Stimulated activated naive CD8-positive, alpha-beta T cell treated with anti-CD3 and anti-CD28 coated beads, Interleukin-15, amount 100 ng/mL, for 72 hours (primary cell): ENCODE results near the gene UGCG.
"Not testable (repeated sequence)": the region's sequence is repeated elsewhere in the genome, so short reads cannot be mapped to it uniquely, and the experiment has no call there.

Experiments
- ATAC-seq: fragments of 150-1000 bp; cut with Tn5 transposase; 2 replicates; pipeline ENCODE4 v1.10.0; 2021; ENCODE audit warnings: mild to moderate bottlenecking, moderate library complexity
- DNase-seq, 2 donors: peaks; one replicate each; pipeline ENCODE4 v3.0.0; 2021 to 2022
- H3K27ac Mint-ChIP-seq, 2 donors: one replicate each; pipeline ENCODE4 v1.8.0; 2022; ENCODE audit warnings: mild to moderate bottlenecking in 2 of 2, mixed read lengths in 2 of 2, moderate library complexity in 2 of 2
- H3K27me3 Mint-ChIP-seq: one replicate; pipeline ENCODE4 v1.8.0; 2022; ENCODE audit warnings: mixed read lengths
- H3K4me1 Mint-ChIP-seq: one replicate; pipeline ENCODE4 v1.8.0; 2022; ENCODE audit warnings: mild to moderate bottlenecking, mixed read lengths
- H3K4me3 Mint-ChIP-seq, 2 donors: one replicate each; pipeline ENCODE4 v1.8.0; 2022; ENCODE audit warnings: mild to moderate bottlenecking in 2 of 2, mixed read lengths in 2 of 2, moderate library complexity in 1 of 2
- H3K9me3 Mint-ChIP-seq, 2 donors: one replicate each; pipeline ENCODE4 v1.8.0; 2022; ENCODE audit warnings: mixed read lengths in 2 of 2

The UGCG gene

GRCh38 chr9:111902391-111903139 lies 6.0 kb downstream of the UGCG start:
- peaks cover 0 to 6% of the 10 kb centered on the region in 2 donors for H3K9me3 Mint-ChIP-seq
- H3K4me3 Mint-ChIP-seq, result no peak overlapping the region
- H3K27ac Mint-ChIP-seq, result no peak overlapping the region
- H3K27me3 Mint-ChIP-seq, result no peaks in the 10 kb centered on the region
- DNase-seq (no peak), ATAC-seq (no peak)
- H3K4me1 Mint-ChIP-seq, result peaks cover 57% of the 10 kb centered on the region

- not testable (repeated sequence) for H3K9me3 Mint-ChIP-seq, ATAC-seq, H3K4me3 Mint-ChIP-seq, DNase-seq, H3K27me3 Mint-ChIP-seq
- Mint-ChIP-seq H3K4me1 (peaks cover 67% of the 10 kb centered on the region), H3K27ac (peak overlapping the region in 1 of 2 donors; percentile 45)
Measured at GRCh38 chr9:111903535-111903934, 6.9 kb downstream of the UGCG start.

- H3K4me1 Mint-ChIP-seq, result peaks cover 72% of the 10 kb centered on the region
- peak overlapping the region in 1 of 2 donors; percentile 45 for H3K27ac Mint-ChIP-seq
- no peak overlapping the region for H3K4me3 Mint-ChIP-seq
- DNase-seq (no peak), ATAC-seq (no peak)
- peaks cover 0 to 6% of the 10 kb centered on the region in 2 donors for H3K9me3 Mint-ChIP-seq
- no peaks in the 10 kb centered on the region for H3K27me3 Mint-ChIP-seq
Measured at GRCh38 chr9:111904026-111904425, 7.4 kb downstream of the UGCG start.

GRCh38 chr9:111904891-111905291 lies 8.3 kb downstream of the UGCG start:
- no peak overlapping the region for H3K27ac Mint-ChIP-seq
- H3K9me3 Mint-ChIP-seq, result peaks cover 0 to 6% of the 10 kb centered on the region in 2 donors
- no peak overlapping the region for H3K4me3 Mint-ChIP-seq
- H3K27me3 Mint-ChIP-seq, result no peaks in the 10 kb centered on the region
- H3K4me1 Mint-ChIP-seq, result peaks cover 72% of the 10 kb centered on the region
- ATAC-seq (no peak), DNase-seq (no peak)

- ATAC-seq, result no peak
- no peak overlapping the region for H3K4me3 Mint-ChIP-seq
- H3K4me1 Mint-ChIP-seq, result peaks cover 88% of the 10 kb centered on the region
- H3K27ac Mint-ChIP-seq, result no peak overlapping the region
- H3K9me3 Mint-ChIP-seq, result peaks cover 0 to 6% of the 10 kb centered on the region in 2 donors
- no peak for DNase-seq
- H3K27me3 Mint-ChIP-seq, result no peaks in the 10 kb centered on the region
Measured at GRCh38 chr9:111907147-111907546, 10.5 kb downstream of the UGCG start.

GRCh38 chr9:111909444-111909843 lies 12.8 kb downstream of the UGCG start:
- Mint-ChIP-seq H3K27ac (peak overlapping the region in 1 of 2 donors; percentile 77), H3K4me3 (peak overlapping the region; percentile 33 to 55), H3K9me3 (peaks cover 0 to 6% of the 10 kb centered on the region in 2 donors), H3K4me1 (peaks cover 95% of the 10 kb centered on the region), H3K27me3 (no peaks in the 10 kb centered on the region)
- no peak for DNase-seq
- ATAC-seq, result no peak

GRCh38 chr9:111910428-111910827 lies 13.8 kb downstream of the UGCG start:
- peak in 1 of 2 donors; percentile 52 for DNase-seq
- peak overlapping the region; percentile 3 to 5 for H3K27ac Mint-ChIP-seq
- H3K9me3 Mint-ChIP-seq, result peaks cover 0 to 6% of the 10 kb centered on the region in 2 donors
- peak; percentile 74 for ATAC-seq
- H3K4me3 Mint-ChIP-seq, result peak overlapping the region; percentile 30 to 71
- no peaks in the 10 kb centered on the region for H3K27me3 Mint-ChIP-seq
- peaks cover 97% of the 10 kb centered on the region for H3K4me1 Mint-ChIP-seq

- Mint-ChIP-seq H3K27ac (no peak overlapping the region), H3K9me3 (no peaks in the 10 kb centered on the region), H3K27me3 (no peaks in the 10 kb centered on the region), H3K4me1 (peaks cover 94% of the 10 kb centered on the region), H3K4me3 (peak overlapping the region in 1 of 2 donors; percentile 19)
- DNase-seq (no peak), ATAC-seq (no peak)
Measured at GRCh38 chr9:111913159-111913558, 16.5 kb downstream of the UGCG start.

- H3K27me3 Mint-ChIP-seq, result no peaks in the 10 kb centered on the region
- H3K27ac Mint-ChIP-seq, result peak overlapping the region; percentile 55 to 96
- DNase-seq, result no peak
- peak; percentile 70 for ATAC-seq
- H3K4me1 Mint-ChIP-seq, result peaks cover 84% of the 10 kb centered on the region
- no peaks in the 10 kb centered on the region for H3K9me3 Mint-ChIP-seq
- peak overlapping the region; percentile 70 for H3K4me3 Mint-ChIP-seq
Measured at GRCh38 chr9:111914749-111915424, 18.3 kb downstream of the UGCG start.

GRCh38 chr9:111915425-111915758 lies 18.8 kb downstream of the UGCG start:
- H3K9me3 Mint-ChIP-seq, result no peaks in the 10 kb centered on the region
- H3K4me1 Mint-ChIP-seq, result peaks cover 79% of the 10 kb centered on the region
- peak overlapping the region; percentile 45 to 70 for H3K4me3 Mint-ChIP-seq
- H3K27me3 Mint-ChIP-seq, result no peaks in the 10 kb centered on the region
- ATAC-seq, result peak; percentile 31
- DNase-seq, result no peak
- H3K27ac Mint-ChIP-seq, result peak overlapping the region; percentile 55 to 94

GRCh38 chr9:111916234-111916645 lies 19.6 kb downstream of the UGCG start:
- peaks cover 70% of the 10 kb centered on the region for H3K4me1 Mint-ChIP-seq
- peak; percentile 91 for ATAC-seq
- no peaks in the 10 kb centered on the region for H3K9me3 Mint-ChIP-seq
- H3K27ac Mint-ChIP-seq, result peak overlapping the region; percentile 4 to 27
- peak in 1 of 2 donors; percentile 23 for DNase-seq
- H3K4me3 Mint-ChIP-seq, result peak overlapping the region; percentile 20 to 23
- no peaks in the 10 kb centered on the region for H3K27me3 Mint-ChIP-seq

GRCh38 chr9:111917201-111917600 lies 20.6 kb downstream of the UGCG start:
- H3K27me3 Mint-ChIP-seq, result no peaks in the 10 kb centered on the region
- no peak for ATAC-seq
- H3K4me1 Mint-ChIP-seq, result peaks cover 61% of the 10 kb centered on the region
- H3K4me3 Mint-ChIP-seq, result no peak overlapping the region
- no peaks in the 10 kb centered on the region for H3K9me3 Mint-ChIP-seq
- no peak for DNase-seq
- H3K27ac Mint-ChIP-seq, result no peak overlapping the region

GRCh38 chr9:111917980-111918379 lies 21.4 kb downstream of the UGCG start:
- Mint-ChIP-seq H3K27me3 (no peaks in the 10 kb centered on the region), H3K27ac (peak overlapping the region in 1 of 2 donors; percentile 59), H3K9me3 (no peaks in the 10 kb centered on the region), H3K4me3 (no peak overlapping the region), H3K4me1 (peaks cover 53% of the 10 kb centered on the region)
- ATAC-seq (no peak), DNase-seq (no peak)

- no peak overlapping the region for H3K27ac Mint-ChIP-seq
- H3K4me3 Mint-ChIP-seq, result no peak overlapping the region
Measured at GRCh38 chr9:111919875-111920274, 23.3 kb downstream of the UGCG start.

GRCh38 chr9:111920531-111920930 lies 23.9 kb downstream of the UGCG start:
- no peak for ATAC-seq
- Mint-ChIP-seq H3K4me3 (no peak overlapping the region), H3K27ac (no peak overlapping the region), H3K9me3 (no peaks in the 10 kb centered on the region), H3K27me3 (no peaks in the 10 kb centered on the region), H3K4me1 (peaks cover 32% of the 10 kb centered on the region)
- DNase-seq, result no peak

More at GRCh38 chr9:111919875-111920274, 23.3 kb downstream of the UGCG start:
- Mint-ChIP-seq H3K4me1 (peaks cover 35% of the 10 kb centered on the region), H3K9me3 (no peaks in the 10 kb centered on the region), H3K27me3 (no peaks in the 10 kb centered on the region)
- DNase-seq, result no peak
- ATAC-seq, result no peak

GRCh38 chr9:111922324-111923013 lies 25.9 kb downstream of the UGCG start:
- H3K27ac Mint-ChIP-seq, result no peak overlapping the region
- H3K4me1 Mint-ChIP-seq, result peaks cover 33% of the 10 kb centered on the region
- H3K9me3 Mint-ChIP-seq, result no peaks in the 10 kb centered on the region
- H3K27me3 Mint-ChIP-seq, result no peaks in the 10 kb centered on the region
- DNase-seq, result no peak
- no peak overlapping the region for H3K4me3 Mint-ChIP-seq
- no peak for ATAC-seq
